ACHN (cell line): Measurements from ENCODE around the gene GNAI3.
"Not testable (repeated sequence)": the region's sequence is repeated elsewhere in the genome, so short reads cannot be mapped to it uniquely, and the experiment has no call there.

Source experiments
- DNase-seq: peaks from one replicate; pipeline ENCODE4 v3.0.0-alpha.2; 2015
- in situ Hi-C: cut with HindIII; loops from 2 replicates; pipeline ENCODE4 v1.10.0; 2017; ENCODE audit warnings: low sequenced_read_pairs, low pct_ligation_motif_present, low pct_unique_long_range_greater_than_20kb

Gene GNAI3

DNA sequence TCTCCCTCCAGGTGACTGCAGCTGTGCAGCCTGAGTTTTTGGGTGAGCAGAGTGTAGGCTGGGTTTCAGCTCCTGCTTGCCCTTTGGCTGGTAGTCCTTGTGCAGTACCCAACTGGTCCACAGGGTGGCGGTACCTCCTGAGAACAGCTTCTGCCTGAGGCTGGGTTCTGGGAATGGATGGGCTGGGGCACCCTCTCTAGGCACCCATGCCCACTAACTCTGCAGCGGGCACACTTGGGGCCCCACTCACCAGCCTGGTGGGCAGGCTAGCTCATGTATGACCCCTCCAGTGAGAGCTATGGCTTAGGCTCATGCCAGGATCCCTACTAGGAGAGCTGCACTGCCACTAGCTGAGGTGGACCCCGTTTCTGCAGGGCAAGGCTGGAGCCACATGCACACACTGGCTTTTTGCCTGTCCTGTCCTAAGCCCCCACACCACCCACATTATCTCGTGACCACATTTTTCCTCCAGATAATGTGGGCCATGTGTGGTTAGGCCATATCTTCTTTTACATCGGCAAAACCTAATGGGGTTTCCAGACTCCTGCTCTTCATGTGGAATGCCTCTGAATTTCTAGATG is 92.0 kb downstream of the GNAI3 start:
- peak; percentile 65 for DNase-seq
- in situ Hi-C loops: no loop called here

DNA sequence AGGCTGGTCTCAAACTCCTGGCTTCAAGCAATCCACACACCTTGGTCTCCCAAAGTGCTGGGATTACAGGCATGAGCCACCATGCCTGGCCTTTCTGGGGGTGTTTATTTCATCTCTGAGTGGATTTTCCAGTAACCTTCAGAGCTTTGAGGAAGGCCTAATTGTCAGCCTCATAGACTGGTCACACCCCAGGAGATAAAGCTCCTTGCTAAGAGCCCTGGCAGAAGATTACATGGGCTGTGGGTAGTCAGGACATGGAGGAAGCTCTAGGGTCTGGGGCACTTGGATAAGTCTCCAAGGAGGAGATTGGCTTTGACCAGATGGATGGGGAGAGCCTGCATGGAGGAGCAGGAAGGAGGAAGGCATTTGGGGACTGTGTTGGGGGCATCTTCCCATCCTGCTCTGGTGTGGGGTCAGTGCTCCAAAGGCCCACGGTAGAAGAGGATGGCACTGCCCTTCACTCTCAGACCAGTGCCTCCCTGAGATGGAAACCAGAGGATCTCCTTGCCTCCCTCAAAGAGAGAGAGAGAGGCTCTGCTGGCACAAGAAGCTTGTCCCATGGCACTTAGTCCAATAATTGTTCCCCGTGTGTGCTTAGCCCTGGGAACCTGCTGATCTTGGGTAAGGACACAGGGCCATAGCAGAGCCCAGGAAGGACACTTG is 92.8 kb downstream of the GNAI3 start:
- in situ Hi-C loops: no loop called here
- no peak for DNase-seq

DNA sequence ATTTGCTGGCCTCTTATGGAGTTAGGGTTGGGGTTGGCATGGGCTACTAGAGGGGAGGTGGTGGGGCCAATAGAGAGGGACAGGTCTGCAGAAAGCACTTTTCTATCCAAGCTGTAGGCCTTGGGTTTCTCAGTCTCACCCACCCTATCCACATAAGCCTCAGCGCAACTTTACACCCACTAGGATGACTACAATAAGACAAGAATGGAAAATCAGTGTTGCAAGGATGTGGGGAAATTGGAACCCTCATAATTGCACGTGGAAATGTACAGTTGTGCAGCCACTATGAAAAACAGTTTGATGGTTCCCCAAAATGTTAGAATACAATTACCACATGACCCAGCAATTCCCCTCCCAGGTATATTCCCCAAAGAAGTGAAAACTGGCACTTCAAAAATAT is 93.4 kb downstream of the GNAI3 start:
- in situ Hi-C loops: no loop called here
- no peak for DNase-seq

DNA sequence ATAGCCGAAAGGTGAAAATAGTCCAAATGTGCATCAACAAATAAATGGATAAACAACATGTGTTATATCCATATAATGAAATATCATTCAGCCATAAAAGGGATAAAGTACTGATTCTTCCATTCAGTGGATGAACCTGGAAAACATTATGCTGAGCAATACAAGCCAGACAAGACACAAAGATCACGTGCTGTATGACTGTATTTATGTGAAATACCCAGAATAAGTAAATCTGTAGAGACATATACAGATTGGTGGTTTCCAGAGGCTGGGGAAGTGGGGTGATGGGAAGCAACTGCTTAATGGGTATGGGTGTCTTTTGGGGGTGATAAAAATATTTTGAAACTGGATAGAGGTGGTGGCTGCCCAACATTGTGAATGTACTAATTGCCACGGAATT is 94.2 kb downstream of the GNAI3 start:
- no peak for DNase-seq
- in situ Hi-C loops: no loop called here

DNA sequence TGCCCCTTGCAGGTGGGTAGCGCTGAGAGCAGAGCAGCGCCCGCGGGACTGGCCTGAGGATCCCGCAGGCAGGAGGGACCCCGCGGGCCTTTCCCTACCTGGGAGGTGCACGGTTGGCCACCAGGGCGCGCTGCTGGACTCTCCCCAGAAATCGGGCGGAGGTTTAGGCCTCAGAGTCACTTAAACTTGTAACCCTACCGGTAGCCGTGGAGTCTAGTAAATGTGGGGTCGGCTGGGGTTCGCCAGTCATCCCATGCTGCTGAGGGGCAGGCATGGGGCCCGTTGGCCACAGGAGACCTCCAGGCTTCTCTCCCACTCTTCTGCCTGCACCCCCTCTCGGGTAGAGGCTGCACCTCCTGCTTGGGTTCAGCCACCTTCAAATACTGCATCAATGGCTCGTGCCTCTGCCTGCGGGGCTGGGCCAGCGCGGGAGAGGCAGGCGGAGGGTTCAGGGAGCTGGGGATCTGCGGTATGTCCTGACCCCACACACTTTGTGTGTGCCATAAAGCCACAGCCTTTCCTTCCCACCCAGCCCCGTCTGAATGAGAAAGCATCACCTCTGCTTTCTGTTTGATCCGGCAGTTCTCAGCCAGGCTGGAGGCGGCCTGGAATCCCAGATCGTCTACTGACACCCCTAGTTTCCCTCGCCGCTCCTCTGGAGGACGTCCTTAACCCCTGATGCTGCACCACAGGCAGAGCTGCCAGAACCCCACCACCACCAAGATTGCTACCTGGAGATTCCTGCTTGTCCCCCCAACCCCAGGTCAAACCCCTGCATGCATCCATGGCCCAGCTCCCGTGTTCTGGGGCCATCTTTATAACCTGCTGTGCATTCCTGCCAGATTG is 95.2 kb downstream of the GNAI3 start:
- DNase-seq: peak; percentile 75
- in situ Hi-C loops: no loop called here

DNA sequence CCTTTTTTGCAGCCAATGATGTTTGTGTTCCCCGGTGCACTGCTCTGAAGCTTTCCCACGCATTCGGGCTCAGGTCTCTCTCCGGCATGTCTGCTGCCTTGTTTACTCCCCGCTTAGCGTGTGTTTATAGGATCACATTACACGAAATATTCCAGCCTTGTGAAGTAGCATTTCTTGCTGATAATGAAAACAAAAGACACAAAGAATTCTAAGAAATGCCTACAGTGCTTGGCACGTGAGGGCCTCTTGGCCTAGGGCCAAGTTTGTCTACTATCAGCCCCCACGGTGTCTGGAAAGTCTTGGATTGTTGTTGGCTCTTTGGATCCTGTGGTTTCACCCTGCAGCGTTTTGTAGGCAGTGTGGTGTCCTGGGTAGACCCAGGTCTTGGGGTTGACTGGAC is 96.3 kb downstream of the GNAI3 start:
- in situ Hi-C loops: no loop called here
- DNase-seq: no peak

DNA sequence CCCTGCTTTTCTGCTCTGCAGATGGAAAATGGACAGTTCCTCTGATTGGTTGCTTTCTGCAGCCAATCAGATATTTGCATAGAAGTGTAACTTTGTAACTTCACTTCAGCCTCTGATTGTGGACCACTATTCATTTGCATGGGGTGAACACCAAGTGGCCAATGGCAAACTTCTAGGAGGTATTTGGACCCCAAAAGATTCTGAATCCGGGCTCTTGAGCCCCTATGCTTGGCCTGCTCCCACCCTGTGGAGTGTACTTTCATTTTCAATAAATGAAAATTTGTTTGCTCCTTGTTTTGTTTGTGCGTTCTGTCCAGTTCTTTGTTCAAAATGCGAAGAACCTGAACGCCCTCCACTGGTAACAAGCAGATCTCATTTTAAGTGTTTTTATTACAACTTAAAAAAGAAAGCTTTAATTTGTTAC is 101.1 kb downstream of the GNAI3 start:
- peak; percentile 18 for DNase-seq
- in situ Hi-C loops: no loop called here

DNA sequence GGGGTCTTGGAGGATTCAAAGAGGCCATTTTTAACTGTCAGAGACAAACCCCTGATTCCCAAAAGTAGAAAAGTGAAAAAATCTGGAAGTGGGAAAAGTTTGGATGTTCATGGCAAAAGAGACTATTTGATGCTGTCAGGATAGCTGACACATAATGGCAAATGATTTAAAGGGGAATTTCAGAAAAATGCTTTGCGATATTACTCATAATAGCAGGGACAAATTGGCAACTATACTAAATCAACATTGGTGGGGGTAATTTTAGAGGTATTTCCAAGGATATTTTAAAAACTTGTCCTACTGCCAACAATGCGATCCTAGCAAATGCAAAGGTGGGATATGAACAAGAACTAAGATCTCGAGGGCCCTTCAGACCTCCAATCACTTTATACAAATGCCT is 102.2 kb downstream of the GNAI3 start:
- in situ Hi-C loops: no loop called here
- DNase-seq: no peak

DNA sequence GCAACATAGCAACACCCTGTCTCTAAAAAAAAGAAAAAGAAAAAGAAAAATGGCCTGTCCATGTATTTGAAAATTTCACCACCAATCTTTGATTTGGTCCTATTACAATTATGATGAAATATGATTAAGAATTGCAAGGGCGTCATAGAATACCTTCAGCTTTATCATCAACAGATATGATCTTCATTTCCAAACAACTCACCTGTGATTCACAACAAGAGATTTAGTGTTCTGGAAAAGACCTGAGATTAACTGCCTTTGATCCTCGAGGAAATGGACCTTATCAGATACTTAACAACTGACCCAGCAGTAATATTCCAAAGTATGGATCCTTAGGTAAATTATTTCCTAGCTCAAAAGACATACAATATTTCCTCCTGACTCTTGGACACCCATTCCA is 104.0 kb downstream of the GNAI3 start:
- in situ Hi-C loops: no loop called here
- DNase-seq: no peak

DNA sequence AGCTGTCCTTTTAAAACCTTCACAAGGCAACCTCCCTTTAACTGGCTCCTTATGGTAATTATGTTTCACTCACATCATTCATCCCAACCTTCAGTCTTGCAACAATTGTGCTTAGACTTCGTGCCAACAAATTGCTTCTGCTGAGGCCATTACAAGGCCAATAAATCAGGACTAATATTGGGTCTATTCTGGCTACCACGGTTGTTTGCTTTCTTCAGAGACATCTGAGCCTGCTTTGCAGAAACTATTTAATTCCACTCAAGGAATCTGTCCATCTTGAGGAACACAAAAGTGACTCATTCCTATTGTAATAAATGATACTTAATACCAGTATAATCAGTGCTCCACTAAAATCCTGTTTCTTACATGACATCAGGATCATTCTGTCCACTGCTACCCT is 104.9 kb downstream of the GNAI3 start:
- in situ Hi-C loops: no loop called here
- no peak for DNase-seq

DNA sequence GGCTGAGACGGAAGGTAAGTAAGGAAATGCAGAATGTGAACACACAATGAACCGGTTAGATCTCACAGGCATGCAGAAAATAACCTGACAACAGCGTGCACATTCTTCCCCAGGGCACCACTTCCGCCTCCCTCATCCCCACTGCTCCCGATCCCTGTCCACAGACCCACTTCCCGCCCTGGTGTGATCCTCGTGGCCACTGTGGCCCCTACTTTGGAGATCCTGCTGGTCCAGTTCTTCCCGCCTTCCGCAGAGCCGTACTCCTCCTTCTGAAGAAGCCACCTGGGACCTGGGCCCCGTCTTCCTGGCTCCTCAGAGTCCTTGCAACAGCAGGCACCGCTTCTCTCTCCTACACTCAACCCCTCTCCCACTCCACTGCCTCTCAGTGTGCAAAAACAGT is 106.1 kb downstream of the GNAI3 start:
- no peak for DNase-seq
- in situ Hi-C loops: no loop called here

DNA sequence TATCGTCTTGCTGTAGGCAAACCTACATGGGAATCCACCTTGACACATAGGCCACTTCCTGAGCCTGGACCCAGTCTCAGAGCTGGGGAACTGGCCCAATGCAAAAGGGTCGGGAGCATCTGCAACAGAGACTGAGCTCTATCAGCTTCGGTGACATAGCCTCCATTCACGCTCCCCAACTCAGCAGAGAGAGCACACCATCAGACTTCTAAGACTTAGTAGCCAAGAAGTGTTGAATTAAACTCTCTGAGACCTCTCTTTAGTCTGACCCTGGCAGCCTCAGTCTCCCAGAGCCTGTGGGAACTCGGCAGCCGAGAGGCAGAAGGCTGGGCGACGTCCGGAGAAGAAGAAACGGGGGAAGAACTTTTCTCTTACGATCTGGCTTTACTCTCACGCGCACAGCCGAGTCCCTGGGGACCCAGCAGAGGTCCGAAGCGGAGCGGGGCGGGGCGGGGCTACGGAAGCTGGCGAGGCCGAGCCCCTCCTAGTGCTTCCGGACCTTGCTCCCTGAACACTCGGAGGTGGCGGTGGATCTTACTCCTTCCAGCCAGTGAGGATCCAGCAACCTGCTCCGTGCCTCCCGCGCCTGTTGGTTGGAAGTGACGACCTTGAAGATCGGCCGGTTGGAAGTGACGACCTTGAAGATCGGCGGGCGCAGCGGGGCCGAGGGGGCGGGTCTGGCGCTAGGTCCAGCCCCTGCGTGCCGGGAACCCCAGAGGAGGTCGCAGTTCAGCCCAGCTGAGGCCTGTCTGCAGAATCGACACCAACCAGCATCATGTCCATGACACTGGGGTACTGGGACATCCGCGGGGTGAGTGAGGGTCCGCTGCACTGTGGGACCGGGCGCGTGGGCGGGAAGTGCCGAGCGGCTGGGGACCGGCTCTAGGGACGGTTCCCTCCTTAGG is 107.5 kb downstream of the GNAI3 start, which contains the start of gene GSTM4:
GSTM4 (plus strand) TSS at position 485 of the 905 bp plus-strand sequence; CDS start at position 776, 291 bp downstream.
- DNase-seq: peak; percentile 72
- in situ Hi-C loops: no loop called here

DNA sequence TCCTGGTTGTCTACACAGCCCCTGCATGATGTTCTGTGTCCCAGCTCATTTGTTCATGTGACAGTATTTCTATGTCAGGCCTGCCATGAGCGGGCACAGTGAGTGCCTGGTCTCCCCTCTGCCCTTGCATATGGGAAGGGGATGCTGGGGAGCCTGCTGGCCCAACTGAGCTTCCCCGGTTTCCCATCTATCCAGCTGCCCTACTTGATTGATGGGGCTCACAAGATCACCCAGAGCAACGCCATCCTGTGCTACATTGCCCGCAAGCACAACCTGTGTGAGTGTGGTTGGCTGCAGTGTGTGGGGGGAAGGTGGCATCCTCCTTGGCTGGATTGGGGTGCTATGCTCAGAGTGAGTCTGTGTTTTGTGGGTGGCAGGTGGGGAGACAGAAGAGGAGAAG is 109.0 kb downstream of the GNAI3 start:
- no peak for DNase-seq
- in situ Hi-C loops: no loop called here

DNA sequence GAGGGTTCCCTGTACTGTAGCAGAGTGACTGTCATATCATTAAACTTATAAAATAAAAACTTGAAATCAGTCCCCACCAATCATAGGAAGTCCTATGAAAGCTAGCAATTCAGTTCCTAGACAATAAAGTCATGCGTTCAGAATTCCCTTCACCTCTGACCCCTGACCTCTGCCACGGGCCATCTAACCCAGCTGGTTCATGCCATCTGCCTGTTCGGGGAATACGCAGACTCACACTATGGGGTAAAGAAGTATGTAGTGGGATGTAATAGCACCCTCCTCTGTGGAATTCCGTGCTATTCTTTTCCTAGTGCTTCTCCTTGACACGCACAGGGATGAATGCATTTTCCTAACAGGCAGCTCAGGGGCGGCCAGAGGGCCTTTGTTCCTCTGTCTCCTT is 109.6 kb downstream of the GNAI3 start:
- DNase-seq: no peak
- in situ Hi-C loops: no loop called here

DNA sequence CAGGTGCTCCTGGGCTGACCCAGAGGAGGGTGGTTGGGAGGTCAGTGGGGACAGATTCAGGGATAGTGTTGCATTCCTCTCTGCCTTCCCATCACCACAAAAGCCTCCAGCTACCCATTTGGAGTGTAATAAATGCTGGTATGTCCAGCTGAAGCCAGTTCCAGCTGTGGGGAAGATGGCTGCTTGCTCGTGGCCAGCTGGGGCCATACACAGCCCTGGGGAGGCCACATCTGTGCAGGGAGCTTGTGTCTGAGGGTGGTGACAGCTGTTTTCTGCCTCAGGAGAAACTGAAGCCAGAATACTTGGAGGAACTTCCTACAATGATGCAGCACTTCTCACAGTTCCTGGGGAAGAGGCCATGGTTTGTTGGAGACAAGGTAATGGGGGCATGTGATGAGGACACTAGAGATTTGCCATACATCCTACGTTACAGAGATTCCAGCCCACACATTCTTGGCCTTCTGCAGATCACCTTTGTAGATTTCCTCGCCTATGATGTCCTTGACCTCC is 110.2 kb downstream of the GNAI3 start:
- in situ Hi-C loops: no loop called here

DNA sequence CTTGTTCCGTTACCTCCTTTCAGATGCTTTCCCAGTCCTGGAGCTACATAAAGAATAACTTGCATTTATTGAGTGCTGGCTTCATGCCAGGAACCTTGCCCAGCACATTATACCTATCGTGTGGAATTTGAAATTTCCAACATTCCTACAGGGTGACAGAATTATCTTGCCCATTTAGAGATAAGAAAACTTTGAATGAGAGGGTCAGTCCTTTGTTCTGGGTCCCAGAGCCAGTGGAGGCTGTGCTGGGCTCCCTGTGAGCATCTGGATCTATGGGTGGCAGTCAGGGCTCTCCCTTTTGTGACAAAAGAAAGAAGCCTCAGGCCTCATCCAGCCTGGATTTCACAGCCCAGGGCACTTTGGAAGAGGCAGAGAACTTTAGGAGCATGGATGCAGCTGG is 110.7 kb downstream of the GNAI3 start:
- no peak for DNase-seq
- in situ Hi-C loops: no loop called here

More for the DNA sequence above, 110.2 kb downstream of the GNAI3 start:
- no peak for DNase-seq

DNA sequence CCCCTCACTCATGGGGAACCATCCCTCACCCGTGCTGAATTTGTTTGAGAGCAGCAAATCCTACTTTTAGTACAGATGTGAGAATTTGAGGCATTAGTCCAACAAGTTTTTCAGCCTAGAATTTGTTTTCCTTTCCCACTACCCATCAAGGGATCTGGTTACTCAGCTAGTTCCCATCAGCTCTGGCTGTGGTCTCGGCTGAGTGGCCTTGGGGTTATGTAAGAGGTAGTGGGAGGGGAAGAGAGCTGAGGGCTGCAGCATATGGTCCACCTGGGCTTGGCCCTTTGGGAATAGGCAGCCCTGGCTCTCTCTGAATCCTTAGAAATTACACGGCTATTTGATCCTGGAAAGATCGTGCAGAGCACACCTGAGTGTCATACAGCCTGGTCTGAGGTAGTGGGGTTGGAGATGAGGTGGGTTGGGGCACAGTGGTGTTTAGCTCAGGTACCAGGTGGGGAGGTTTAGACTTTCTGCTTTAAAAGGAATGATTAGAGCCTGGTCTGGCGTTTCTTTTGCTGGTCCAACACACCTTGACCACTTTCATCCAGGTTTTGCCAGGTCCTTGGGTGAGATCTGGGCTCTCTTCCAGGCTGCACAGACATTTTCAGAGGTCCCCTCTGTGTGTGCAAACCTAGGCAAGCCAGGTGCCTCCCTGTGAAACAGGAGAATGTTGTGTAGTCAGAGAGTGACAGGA is 111.7 kb downstream of the GNAI3 start:
- peak; percentile 32 for DNase-seq

DNA sequence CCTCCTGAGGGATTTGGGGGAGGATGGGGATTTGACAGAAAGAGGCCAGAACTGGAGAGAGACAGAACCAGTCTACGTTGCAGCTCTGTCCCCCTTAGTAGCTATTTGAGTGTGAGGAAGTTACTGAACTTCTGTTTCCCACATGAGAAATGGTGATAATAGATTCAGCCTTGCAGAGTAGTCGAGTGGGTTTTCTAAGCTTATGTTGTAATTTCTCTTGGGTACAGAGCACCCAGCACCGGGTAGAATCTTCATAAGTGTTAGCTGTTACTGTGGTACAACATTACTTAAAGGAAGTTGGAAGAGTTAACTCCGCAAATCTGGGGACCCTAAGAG is 112.2 kb downstream of the GNAI3 start:
- DNase-seq, in situ Hi-C loops: not testable (repeated sequence)

More for the DNA sequence above, 111.7 kb downstream of the GNAI3 start:
- in situ Hi-C loops: no loop called here
